ENCODE data around the gene SLC9A8.
"Not testable (repeated sequence)": the region's sequence is repeated elsewhere in the genome, so short reads cannot be mapped to it uniquely, and the experiment has no call there.

SLC9A8 gene

DNA sequence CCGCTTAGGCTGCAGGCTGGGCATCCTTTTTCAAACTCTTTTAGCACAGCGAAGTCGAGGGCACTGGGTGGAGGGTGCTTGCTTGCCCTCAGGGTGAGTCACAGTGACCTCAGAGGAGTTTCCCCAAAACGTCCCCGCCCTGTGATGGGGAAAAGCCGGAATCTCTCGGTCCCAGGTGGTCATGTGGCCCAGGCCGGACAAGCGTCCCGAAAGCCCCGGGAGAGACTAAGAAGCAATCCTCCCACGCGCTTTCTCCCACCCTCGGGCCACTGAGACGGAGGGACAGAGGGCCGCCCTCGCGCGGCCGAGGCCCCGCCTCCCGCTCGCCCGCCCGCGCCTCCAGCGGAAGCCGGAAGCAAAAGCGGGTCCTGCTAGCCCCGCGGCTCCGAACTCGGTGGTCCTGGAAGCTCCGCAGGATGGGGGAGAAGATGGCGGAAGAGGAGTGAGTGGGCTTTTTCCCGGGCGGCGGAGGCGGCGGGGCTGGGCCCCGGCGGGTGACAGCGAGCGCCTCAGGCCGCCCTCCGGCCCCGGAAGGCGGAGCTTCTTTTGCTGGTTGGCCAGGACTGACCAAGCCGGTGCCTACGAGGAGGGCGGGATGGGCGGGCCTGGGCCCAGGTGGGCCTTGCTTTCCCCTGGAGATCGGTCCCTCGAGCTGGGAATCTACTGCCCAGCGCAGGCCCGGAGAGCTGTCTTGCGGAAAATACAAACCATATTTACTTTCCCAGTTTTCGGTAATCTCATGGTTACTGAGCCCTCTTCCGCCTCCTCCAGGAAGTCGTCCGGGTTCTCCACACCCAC lies at the start of gene SLC9A8:
TSS of gene SLC9A8 (plus strand) at position 322 of the 798 bp plus-strand sequence. CDS start at position 417, 95 bp downstream.
- peak; percentile 77 for DNase-seq (ENCODE audit: low read depth)

DNA sequence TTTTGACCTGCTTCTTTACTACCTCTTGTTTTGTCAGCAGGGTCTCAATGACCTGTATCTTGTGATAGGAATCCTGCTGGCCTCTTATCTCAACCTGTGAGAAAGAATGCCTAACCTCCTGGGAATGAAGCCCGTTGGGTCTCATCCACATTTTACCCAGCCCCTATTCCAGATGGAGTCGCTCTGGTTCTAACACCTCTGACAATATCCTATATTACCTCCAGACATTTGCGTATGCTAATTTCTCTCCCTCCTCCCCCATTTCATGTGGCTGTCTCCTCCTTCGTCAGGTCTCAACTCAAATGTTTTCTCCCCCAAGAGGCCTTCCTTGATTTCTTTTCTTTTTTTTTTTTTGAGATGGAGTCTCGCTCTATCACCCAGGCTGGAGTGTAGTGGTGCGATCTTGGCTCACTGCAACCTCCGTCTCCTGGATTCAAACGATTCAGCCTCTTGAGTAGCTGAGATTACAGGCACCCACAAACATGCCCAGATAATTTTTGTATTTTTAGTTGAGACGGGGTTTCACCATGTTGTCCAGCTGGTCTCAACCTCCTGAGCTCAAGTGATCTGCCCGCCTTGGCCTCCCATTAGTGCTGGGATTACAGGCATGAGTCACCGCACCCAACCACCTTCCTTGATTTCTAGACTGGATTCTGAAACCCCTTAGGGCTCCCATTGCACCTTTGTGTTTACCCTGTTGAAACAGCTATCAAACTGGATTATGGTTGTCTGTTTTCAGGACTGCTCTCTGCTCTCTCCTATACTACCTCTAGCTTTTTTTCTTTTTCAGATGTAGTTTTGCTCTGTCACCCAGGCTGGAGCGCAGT lies 49.5 kb upstream of the SLC9A8 start:
- no peak for DNase-seq (ENCODE audit: low read depth)

DNA sequence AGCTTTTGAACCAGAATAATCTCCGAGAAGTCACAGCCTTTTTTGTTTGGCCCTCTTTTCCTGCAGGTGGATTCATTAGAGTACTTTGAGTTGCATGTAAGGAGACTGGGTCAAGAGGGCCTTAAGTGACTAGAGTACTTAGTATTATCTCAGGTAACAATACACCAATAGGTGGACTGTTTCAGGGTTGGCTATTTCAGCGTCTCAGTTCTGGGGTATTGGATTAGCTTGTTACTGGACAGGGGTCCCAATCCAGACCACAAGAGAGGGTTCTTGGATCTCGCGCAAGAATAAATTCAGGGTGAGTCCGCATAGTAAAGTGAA lies 47.3 kb upstream of the SLC9A8 start:
- DNase-seq (ENCODE audit: low read depth), result no peak

GRCh38 chr20:49765846-49766541 lies 46.6 kb upstream of the SLC9A8 start:
- no peak for DNase-seq (ENCODE audit: low read depth)

GRCh38 chr20:49766979-49767521 lies 45.6 kb upstream of the SLC9A8 start:
- DNase-seq (ENCODE audit: low read depth), result no peak

DNA sequence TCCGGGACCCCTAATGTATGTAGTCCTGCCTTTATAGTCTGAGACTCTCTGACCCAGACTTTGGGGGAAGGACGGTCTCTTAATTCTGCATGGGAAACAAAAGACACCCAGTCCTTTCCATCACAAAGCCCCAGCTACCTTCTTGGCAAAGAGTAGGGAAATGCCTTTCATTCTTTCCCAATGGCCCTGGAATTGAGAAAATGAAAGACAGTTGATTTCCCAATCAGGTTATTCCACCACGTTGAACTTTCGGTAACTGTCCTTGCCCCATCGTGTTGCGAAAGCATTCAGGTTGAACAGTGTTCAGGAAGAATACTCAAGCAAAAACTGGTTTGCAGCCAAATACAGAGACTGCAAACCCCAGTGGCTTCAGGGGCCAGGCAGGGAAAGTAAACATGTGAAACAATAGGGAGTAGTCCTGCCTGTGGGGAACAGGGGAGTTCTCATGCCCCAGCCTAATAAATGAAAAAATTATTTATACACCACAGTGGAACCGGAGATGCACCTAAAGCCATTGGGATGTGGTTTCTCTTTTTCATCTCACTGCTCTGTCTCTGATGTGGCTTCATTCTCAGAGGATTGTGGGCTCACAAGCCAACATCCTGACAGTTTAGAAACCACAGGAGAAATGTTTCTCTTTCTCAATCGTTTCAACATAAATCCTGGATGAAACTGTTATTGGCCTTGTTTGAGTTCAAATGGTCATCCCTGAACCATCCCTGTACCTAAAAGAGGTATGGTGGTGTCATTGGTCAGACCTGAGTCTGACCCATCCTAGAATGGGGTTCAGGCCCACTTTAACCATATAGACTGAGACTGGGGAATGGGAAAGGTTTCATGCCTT lies 44.2 kb upstream of the SLC9A8 start:
- DNase-seq (ENCODE audit: low read depth), result no peak

DNA sequence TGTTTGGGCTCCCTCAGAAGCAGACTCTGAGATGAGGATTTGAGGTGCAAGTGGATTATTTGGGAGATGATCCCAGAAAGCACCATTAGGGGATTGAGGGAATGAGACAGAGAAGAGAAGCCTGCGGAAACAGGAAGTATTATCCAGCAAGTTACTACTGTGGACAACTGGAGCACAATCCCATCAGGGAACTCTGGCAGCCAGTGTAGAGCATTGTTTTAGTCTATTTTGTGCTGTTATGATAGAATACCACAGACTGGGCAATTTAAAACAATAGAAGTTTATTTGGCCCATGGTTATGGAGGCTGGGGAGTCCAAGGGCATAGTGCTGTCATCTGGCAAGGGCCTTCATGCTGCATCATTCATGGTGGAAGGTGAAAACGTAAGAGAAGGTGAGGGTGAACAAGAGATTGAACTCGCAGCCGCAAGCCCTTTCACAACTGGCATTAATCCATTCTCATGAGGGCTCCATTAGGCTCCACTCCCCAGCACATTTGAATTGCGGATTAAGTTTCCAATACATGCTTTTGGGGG lies 43.5 kb upstream of the SLC9A8 start:
- no peak for DNase-seq (ENCODE audit: low read depth)

DNA sequence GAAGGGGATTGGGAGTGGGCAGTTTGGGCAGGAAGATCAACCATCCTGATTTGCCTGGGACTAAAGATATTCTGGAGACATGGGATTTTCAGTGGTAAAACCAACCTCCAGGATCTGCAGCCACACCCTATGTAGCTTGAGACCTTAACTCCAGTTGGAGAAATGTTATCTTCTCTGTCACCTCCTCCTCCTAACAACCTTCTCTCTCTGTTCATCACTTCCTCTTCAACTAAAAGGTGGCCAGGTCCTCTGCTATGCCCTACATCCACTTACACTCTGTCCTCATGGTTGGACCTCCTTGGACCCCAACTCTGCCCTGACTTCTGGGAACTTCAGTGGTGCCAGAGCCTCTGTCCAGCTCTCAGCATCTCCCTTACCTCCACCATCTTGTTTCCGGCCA lies 42.0 kb upstream of the SLC9A8 start:
- no peak for DNase-seq (ENCODE audit: low read depth)

DNA sequence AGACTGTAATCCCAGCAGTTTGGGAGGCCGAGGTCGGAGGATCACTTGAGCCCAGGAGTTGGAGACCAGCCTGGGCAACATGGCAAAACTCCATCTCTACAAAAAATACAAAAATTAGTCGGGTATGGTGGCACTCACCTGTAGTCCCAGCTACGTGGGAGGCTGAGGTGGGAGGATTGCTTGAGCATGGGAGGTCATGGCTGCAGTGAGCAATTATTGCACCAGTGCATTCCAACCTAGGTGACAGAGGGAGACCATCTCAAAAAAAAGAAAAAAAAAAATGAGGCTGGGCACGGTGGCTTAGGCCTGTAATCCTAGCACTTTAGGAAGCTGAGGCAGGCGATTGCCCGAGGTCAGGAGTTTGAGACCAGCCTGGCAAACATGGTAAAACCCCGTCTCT lies 38.4 kb upstream of the SLC9A8 start:
- DNase-seq (ENCODE audit: low read depth), result not testable (repeated sequence)

- DNase-seq (ENCODE audit: low read depth), result no peak
These were observed 37.4 kb upstream of the SLC9A8 start for GRCh38 chr20:49775229-49775693.

- DNase-seq (ENCODE audit: low read depth), result no peak
These were observed 32.7 kb upstream of the SLC9A8 start for GRCh38 chr20:49779972-49780371.

DNA sequence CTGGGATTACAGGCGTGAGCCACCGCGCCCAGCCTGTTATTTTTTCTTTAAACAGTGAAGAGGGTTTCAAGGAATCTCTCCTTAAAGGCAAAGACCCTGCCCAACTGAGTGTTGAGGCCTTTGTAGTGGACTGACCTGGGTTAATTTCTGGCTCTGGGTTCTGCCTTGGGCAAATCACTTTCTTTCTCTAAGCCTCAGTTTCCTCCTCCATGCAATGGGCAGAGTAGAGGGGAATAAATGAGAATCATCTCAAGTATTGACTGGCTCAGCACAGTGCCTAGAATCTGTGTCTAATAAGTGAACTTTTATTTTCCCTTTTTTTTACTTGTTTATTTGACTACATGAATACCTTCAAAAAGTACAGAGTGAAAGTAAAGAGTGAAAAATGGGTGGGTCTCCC lies 31.0 kb upstream of the SLC9A8 start:
- no peak for DNase-seq (ENCODE audit: low read depth)

DNA sequence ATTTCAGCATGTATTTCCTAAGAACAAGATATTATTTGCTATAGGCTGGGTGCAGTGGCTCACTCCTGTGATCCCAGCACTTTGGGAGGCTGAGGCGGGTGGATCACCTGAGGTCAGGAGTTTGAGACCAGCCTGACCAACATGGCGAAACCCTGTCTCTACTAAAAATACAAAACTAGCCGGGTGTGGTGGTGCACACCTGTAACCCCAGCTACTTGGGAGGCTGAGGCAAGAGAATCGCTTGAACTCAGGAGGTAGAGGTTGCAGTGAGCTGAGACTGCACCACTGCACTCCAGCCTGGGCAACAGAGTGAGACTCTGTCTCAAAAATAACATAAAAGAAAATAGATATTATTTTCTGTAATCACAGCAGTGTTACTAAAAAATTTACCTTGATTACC lies 30.2 kb upstream of the SLC9A8 start:
- DNase-seq (ENCODE audit: low read depth), result not testable (repeated sequence)

GRCh38 chr20:49783021-49783995 lies 29.3 kb upstream of the SLC9A8 start:
- DNase-seq (ENCODE audit: low read depth), result not testable (repeated sequence)

- no peak for DNase-seq (ENCODE audit: low read depth)
These were observed 28.3 kb upstream of the SLC9A8 start for GRCh38 chr20:49784291-49784690.

DNA sequence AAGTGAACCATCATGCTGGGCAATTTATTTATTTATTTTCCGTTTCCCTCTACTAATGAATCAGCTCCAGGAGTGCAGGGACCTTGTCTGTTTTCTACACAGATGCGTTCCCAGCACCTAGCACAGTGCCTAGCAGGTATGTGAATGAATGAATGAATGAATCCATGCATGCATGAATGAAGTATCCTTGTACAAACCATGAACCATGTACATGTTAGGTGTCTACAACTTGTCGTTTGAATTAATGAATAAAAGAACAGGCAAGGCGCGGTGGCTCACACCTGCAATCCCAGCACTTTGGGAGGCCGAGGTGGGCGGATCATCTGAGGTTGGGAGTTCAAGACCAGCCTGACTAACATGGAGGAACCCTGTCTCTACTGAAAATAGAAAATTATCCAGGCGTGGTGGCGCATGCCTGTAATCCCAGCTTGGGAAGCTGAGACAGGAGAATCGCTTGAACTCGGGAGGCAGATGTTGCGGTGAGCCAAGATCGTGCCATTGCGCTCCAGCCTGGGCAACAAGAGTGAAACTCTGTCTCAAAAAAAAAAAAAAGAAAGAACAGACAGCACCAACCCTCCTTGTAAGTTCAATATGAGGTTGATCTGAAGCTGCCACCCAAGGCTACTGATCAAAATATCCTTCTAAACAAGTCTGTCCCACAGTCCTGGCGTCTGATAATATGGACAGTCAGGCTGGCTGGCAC lies 27.3 kb upstream of the SLC9A8 start:
- DNase-seq (ENCODE audit: low read depth), result no peak

- no peak for DNase-seq (ENCODE audit: low read depth)
These were observed 26.8 kb upstream of the SLC9A8 start for GRCh38 chr20:49785852-49786175.

GRCh38 chr20:49786196-49786595 lies 26.4 kb upstream of the SLC9A8 start:
- DNase-seq (ENCODE audit: low read depth), result no peak

DNA sequence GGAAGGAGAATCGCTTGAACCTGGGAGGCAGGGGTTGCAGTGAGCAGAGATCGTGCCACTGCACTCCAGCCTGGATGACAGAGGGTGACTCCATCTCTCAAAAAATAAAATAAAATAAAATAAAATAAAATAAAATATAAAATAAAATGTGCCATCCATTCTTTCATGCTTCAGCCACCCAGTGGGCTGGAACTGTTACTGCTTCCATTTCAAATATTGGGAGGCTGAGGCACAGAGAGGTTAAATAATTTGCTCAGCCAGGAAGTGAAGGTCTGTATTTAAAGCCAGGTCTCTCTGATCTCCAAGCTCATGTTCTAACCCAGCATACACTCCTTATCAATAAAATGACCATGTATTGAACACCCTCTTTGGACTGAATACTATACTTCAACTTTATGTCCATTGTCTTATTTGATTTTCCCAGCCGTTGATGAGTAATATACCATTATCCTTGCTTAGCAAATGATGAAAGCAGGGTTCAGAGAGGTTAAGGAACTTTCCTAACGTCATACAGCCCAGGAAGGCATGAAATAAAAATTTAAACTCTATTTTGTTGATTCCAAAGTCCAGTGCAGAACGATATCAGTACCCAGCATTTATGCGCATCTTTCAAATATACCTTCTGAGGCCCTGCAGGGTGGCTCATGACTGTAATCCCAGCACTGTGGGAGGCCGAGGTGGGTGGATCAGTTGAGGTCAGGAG lies 25.8 kb upstream of the SLC9A8 start:
- DNase-seq (ENCODE audit: low read depth), result no peak

Data from stimulated activated CD8-positive, alpha-beta memory T cell treated with anti-CD3 and anti-CD28 coated beads, Interleukin-12 subunit alpha, Interleukin-12 subunit beta, amount 100 ng/mL, for 4 hours (primary cell).